CD14-positive monocyte (primary cell): ENCODE results near the gene PDCD4. TPM values are rescaled to one million over a fixed set of nuclear protein-coding genes. Genes with fewer than 3 reads are reported as not detected.

Source experiments
- DNase-seq, 3 donors: peaks; one replicate each; pipeline ENCODE4 v3.0.0-alpha.2; 2011 to 2022
- H2AFZ ChIP-seq: 2 replicates; pipeline ENCODE4 v1.6.0; 2012; ENCODE audit warnings: mild to moderate bottlenecking, low read depth, low read length, inconsistent platforms; ENCODE audit not compliant: insufficient read depth, poor library complexity, severe bottlenecking
- H3K27ac ChIP-seq, 2 donors: 1 replicate in 1 of 2; 2 replicates in 1 of 2; pipeline ENCODE4 v1.5.1; 2012 to 2013; ENCODE audit warnings: low read length in 2 of 2, control low read depth in 1 of 2, inconsistent platforms in 1 of 2, low read depth in 1 of 2, mild to moderate bottlenecking in 1 of 2
- H3K27me3 ChIP-seq, 2 donors: one replicate each; pipeline versions ENCODE4 v1.6.0 to v1.6.1; 2011 to 2013; ENCODE audit warnings: low read length in 2 of 2; ENCODE audit not compliant: control insufficient read depth in 2 of 2, insufficient read depth in 2 of 2
- H3K36me3 ChIP-seq, 2 donors: replicated peaks in 1 of 2; 1 replicate in 1 of 2; 2 replicates in 1 of 2; pipeline versions ENCODE4 v1.5.1 to v1.6.1; 2012 to 2013; ENCODE audit warnings: low read length in 2 of 2, control low read depth in 1 of 2, inconsistent platforms in 1 of 2, mild to moderate bottlenecking in 1 of 2; ENCODE audit not compliant: insufficient read depth in 2 of 2, control insufficient read depth in 1 of 2
- H3K4me1 ChIP-seq, 2 donors: 1 replicate in 1 of 2; 2 replicates in 1 of 2; pipeline versions ENCODE4 v1.5.1 to v1.6.1; 2012 to 2013; ENCODE audit warnings: low read length in 2 of 2, control low read depth in 1 of 2, inconsistent platforms in 1 of 2, mild to moderate bottlenecking in 1 of 2, moderate library complexity in 1 of 2; ENCODE audit not compliant: insufficient read depth in 2 of 2, control insufficient read depth in 1 of 2
- H3K4me2 ChIP-seq: replicated peaks from 2 replicates; pipeline ENCODE3; 2012; ENCODE audit warnings: low read length, moderate library complexity, mild to moderate bottlenecking; ENCODE audit not compliant: poor library complexity, severe bottlenecking; ENCODE audit errors: extremely low read depth
- H3K4me3 ChIP-seq, 3 experiments: fragments of 200-600 bp in 1 of 3; sonication (generic) in 1 of 3; replicated peaks in 1 of 3; 1 replicate in 2 of 3; 2 replicates in 1 of 3; pipeline ENCODE4 v1.5.1; 2011 to 2013; ENCODE audit warnings: low read length in 3 of 3, mild to moderate bottlenecking in 3 of 3, control low read depth in 2 of 3, low read depth in 2 of 3, inconsistent platforms in 1 of 3, moderate library complexity in 1 of 3
- H3K79me2 ChIP-seq: 2 replicates; pipeline ENCODE4 v1.6.0; 2012; ENCODE audit warnings: mild to moderate bottlenecking, control low read depth, inconsistent platforms, low read length, moderate library complexity; ENCODE audit not compliant: insufficient read depth
- H3K9ac ChIP-seq: 2 replicates; pipeline ENCODE4 v1.6.0; 2017; ENCODE audit warnings: low read length, mild to moderate bottlenecking; ENCODE audit not compliant: insufficient read depth, poor library complexity, severe bottlenecking
- H3K9me3 ChIP-seq, 2 donors: replicated peaks in 1 of 2; 1 replicate in 1 of 2; 2 replicates in 1 of 2; pipeline versions ENCODE4 v1.5.1 to v1.6.1; 2012 to 2013; ENCODE audit warnings: low read length in 2 of 2, control low read depth in 1 of 2; ENCODE audit not compliant: control insufficient read depth in 1 of 2, insufficient read depth in 1 of 2
- H4K20me1 ChIP-seq: 2 replicates; pipeline ENCODE4 v1.6.0; 2012; ENCODE audit warnings: mild to moderate bottlenecking, low read length, control low read depth, moderate library complexity; ENCODE audit not compliant: insufficient read depth
- H3K27ac Mint-ChIP-seq, 7 donors: one replicate each; pipeline ENCODE4 v1.8.0; 2020; ENCODE audit warnings: mild to moderate bottlenecking in 7 of 7, mixed read lengths in 7 of 7, moderate library complexity in 6 of 7, inconsistent platforms in 2 of 7
- H3K27me3 Mint-ChIP-seq, 3 donors: one replicate each; pipeline ENCODE4 v1.8.0; 2021 to 2022; ENCODE audit warnings: low read depth in 3 of 3, mild to moderate bottlenecking in 3 of 3, mixed read lengths in 3 of 3, moderate library complexity in 3 of 3, inconsistent platforms in 1 of 3
- H3K36me3 Mint-ChIP-seq, 2 donors: one replicate each; pipeline ENCODE4 v1.8.0; 2020; ENCODE audit warnings: mixed read lengths in 2 of 2, inconsistent platforms in 1 of 2, mild to moderate bottlenecking in 1 of 2
- H3K4me1 Mint-ChIP-seq: one replicate; pipeline ENCODE4 v1.8.0; 2020; ENCODE audit warnings: mild to moderate bottlenecking, mixed read lengths
- H3K4me3 Mint-ChIP-seq, 2 donors: one replicate each; pipeline ENCODE4 v1.8.0; 2020; ENCODE audit warnings: mild to moderate bottlenecking in 2 of 2, mixed read lengths in 2 of 2, moderate library complexity in 1 of 2
- H3K9me3 Mint-ChIP-seq, 7 donors: one replicate each; pipeline ENCODE4 v1.8.0; 2020 to 2022; ENCODE audit warnings: mixed read lengths in 7 of 7, mild to moderate bottlenecking in 6 of 7, moderate library complexity in 6 of 7, inconsistent platforms in 2 of 7
- WGBS: methylation state at CpG from one replicate; pipeline ENCODE4 v1.1.5; 2013; ENCODE audit warnings: missing lambda C conversion rate; ENCODE audit not compliant: insufficient coverage; 5-methylcytosine and 5-hydroxymethylcytosine counted together
- intact Hi-C, 2 donors: fragments of 100-400 bp; cut with micrococcal nuclease; formaldehyde crosslinking; loops; one replicate each; pipeline versions ENCODE4 v1.15.0 to v1.15.1; 2023
- polyA plus RNA-seq, 3 donors: library from polyadenylated mRNA; depleted of rRNA in 1 of 3; unstranded in 2 of 3; stranded (reverse) in 1 of 3; fragments of 300-500 nt in 2 of 3; fragments of >200 nt in 1 of 3; fragmentation: Illumina TruSeq in 2 of 3; gene quantifications; 1 replicate in 2 of 3; 2 replicates in 1 of 3; pipeline ENCODE4 v1.2.3, GENCODE V29; 2012 to 2021
- TF ChIP-seq, protein P1 (sequence below): fragments of 200-600 bp; IDR thresholded peaks from one replicate; pipeline ENCODE4 v1.8.0; 2022; ENCODE audit warnings: antibody characterized with exemption, mild to moderate bottlenecking

Gene PDCD4
- polyA plus RNA-seq, 3 donors: 39.8 to 53.4 (median 48.6) TPM

DNA sequence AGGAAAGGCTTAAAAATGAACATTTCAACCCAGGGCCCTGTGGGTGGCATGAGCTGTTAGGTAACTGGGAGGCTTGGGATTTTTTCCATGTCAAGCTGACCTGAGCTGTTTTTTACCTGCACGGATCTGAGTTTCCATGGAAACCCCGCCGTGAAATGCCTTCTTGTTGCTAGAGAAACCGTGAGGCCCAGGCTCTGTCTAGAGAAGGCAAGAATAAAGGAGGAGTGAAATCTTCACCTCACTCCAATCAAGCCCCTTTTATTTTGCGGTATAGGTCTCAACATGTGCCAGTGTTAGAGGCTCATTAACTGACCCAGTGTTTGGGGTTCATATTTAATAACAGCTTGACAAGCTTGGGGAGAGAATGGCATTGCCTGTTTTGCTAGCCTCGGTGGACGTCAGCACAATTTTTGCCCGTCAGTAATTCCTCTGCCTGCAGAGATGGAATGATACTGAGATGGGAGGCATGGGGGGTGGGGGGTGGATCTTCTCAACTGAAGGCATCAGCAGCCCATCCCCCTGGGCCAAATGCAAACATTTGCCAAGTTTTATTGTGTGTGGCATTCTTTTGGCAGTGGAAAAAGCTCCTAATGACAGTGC lies 48.9 kb upstream of the PDCD4 start:
- Histone ChIP-seq H2AFZ (no peak overlapping the region), H3K4me2 (no peak overlapping the region), H3K27ac (no peak overlapping the region), H3K4me3 (no peak overlapping the region), H3K79me2 (no peaks in the 10 kb centered on the region), H3K27me3 (no peaks in the 10 kb centered on the region), H3K9ac (no peak overlapping the region), H3K4me1 (no peaks in the 10 kb centered on the region), H3K36me3 (no peaks in the 10 kb centered on the region), H3K9me3 (no peaks in the 10 kb centered on the region), H4K20me1 (no peaks in the 10 kb centered on the region)
- 100% methylated on average over 2 of the region's 8 CpGs for WGBS
- TF ChIP-seq, protein P1, sequence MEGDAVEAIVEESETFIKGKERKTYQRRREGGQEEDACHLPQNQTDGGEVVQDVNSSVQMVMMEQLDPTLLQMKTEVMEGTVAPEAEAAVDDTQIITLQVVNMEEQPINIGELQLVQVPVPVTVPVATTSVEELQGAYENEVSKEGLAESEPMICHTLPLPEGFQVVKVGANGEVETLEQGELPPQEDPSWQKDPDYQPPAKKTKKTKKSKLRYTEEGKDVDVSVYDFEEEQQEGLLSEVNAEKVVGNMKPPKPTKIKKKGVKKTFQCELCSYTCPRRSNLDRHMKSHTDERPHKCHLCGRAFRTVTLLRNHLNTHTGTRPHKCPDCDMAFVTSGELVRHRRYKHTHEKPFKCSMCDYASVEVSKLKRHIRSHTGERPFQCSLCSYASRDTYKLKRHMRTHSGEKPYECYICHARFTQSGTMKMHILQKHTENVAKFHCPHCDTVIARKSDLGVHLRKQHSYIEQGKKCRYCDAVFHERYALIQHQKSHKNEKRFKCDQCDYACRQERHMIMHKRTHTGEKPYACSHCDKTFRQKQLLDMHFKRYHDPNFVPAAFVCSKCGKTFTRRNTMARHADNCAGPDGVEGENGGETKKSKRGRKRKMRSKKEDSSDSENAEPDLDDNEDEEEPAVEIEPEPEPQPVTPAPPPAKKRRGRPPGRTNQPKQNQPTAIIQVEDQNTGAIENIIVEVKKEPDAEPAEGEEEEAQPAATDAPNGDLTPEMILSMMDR: no peak
- Mint-ChIP-seq H3K9me3 (no peaks in the 10 kb centered on the region), H3K27me3 (peaks cover 0 to 3% (median 0%) of the 10 kb centered on the region in 3 donors), H3K27ac (no peak overlapping the region), H3K36me3 (no peaks in the 10 kb centered on the region), H3K4me1 (no peaks in the 10 kb centered on the region), H3K4me3 (no peak overlapping the region)
- no peak for DNase-seq
- intact Hi-C loops: no loop called here

DNA sequence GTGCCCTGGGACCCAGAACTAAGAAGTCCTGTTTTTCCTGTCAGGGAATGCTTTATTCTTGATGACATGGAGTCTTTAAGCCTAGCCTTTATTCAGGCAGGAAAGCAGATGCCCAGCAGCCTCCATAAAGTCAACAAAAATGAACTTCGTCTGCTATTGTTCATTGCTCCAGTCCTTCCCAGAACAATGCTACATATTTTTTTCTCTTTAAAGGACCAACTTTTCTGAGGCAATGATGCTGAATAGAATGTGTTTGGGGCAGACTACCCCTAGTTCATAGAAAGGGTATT lies 47.6 kb upstream of the PDCD4 start:
- Histone ChIP-seq H3K4me2 (no peak overlapping the region), H2AFZ (no peak overlapping the region), H3K9ac (no peak overlapping the region), H3K79me2 (no peaks in the 10 kb centered on the region), H3K27me3 (no peaks in the 10 kb centered on the region), H3K36me3 (no peaks in the 10 kb centered on the region), H3K9me3 (no peaks in the 10 kb centered on the region), H3K4me1 (no peaks in the 10 kb centered on the region), H3K4me3 (no peak overlapping the region), H3K27ac (no peak overlapping the region), H4K20me1 (no peaks in the 10 kb centered on the region)
- Mint-ChIP-seq H3K4me1 (no peaks in the 10 kb centered on the region), H3K27ac (no peak overlapping the region), H3K27me3 (peaks cover 0 to 3% (median 0%) of the 10 kb centered on the region in 3 donors), H3K9me3 (no peaks in the 10 kb centered on the region), H3K36me3 (no peaks in the 10 kb centered on the region), H3K4me3 (no peak overlapping the region)
- TF ChIP-seq, protein P1: no peak
- DNase-seq: no peak
- WGBS: no CpG with 5 or more reads among the region's 1 CpG
- intact Hi-C loops: no loop called here
